HG03521 (cell line): Measurements from ENCODE around the gene TMTC2.

Experiments used
- ATAC-seq: cut with Tn5 transposase; IDR thresholded peaks from one replicate; pipeline ENCODE4 v1.9.1; 2021; ENCODE audit warnings: mild to moderate bottlenecking, moderate library complexity; ENCODE audit not compliant: unreplicated experiment

The TMTC2 gene

DNA sequence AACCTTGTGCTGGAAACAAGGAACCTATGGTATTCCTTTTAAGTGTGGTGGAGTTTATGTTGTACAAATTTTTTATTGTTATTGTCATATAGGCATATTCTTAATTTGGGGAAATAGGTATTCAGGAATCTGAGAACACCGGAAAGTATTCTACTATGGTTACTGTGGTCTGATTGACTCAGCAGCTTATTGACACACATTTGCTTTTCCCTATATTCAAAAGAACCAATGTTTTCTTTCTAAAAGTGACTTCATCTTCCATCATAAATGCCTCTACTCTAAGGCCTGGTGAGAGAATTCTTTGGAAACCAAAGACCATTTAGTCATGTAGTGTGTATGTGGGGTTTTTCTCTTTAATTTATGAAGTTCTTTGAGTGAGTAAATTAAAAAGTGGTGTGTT is 474.8 kb downstream of the TMTC2 start:
- ATAC-seq: no peak

DNA sequence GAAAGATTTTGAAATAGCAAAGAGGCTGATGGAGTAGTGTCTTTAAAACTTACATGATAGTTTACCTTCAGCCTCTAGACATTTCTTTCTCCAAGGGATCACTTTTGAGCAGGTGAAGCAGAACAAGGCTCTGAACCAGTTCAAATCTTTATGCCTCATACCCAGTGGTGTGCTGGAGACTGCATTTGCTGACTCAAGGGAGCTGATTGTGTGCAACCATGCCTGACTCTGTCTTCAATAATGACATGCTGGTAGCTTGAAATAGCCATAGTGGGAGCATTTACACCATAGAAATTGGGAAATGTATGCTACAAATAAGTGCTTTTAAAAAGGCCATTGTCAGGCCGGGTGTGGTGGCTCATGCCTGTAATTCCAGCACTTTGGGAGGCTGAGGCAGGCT is 482.0 kb downstream of the TMTC2 start:
- no peak for ATAC-seq

DNA sequence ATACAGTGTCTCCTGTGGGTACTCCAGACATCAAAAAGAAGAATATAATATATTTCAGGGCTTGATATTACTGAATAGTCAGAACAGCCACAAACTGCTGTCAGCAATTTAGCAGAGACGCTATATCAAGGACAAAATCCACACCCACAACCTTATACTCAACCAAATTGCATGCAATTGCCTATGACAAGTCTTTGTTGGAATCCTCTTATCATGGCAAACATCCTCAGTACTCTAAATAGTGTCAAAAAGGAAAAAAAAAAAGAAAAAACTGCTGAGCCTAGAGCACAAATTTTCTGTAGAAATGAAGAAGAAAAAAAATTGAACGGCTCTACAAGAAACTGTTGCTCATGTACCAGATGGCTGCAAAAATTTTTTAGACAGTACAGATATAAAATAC is 485.7 kb downstream of the TMTC2 start:
- ATAC-seq: no peak

DNA sequence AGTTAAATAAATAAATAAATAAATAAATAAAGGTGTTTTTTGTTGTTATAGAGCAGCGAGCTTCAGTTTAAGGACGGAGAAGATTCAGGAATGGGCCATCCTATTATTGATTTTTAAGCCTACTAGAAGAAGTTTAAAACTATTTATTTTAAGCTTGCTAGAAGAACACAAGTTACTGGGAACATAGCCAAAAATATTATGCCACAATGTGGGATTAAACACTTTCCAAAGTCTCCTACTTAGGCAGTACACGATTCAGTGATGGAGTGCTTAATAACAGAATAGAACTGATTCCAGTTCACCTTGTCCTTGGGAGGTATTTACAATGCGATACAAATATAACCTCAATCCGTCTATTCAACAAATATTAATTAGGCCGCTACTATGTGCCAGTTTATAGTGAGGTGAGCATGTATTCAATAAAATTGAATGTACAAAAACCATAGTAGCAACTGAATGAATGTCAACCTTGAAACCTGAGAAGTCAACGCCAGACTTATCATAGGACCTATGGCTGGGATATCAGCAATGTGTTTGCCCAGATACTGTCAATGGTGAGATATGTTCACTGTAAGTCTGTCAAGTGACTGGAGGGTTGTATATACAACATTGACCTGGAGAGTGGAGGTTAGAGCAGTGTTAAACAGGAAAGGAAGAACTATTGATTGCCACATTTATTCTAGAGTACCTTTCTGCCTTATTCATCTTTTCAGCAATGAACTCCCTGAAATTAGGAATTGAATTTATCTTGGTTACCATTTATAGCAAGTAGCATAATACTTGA is 486.4 kb downstream of the TMTC2 start:
- ATAC-seq: no peak

DNA sequence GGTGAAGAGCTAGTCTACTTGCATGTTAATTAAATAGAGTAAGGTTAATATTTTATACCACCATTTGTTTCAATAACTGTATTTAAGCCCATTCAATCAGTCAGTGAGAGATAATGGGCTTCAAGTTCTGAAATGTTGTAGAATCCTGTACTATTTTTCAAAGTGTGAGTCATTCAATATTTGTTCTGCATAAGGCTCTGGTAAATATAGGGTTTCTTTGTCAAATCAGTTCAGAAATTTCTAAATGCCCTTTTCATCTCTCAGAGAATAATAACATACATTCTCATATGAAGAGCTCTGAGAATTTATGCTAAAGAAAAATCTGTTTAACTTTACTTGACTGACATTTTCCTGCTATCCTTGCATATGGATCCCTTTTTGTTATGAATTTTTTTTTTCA is 493.3 kb downstream of the TMTC2 start:
- no peak for ATAC-seq

DNA sequence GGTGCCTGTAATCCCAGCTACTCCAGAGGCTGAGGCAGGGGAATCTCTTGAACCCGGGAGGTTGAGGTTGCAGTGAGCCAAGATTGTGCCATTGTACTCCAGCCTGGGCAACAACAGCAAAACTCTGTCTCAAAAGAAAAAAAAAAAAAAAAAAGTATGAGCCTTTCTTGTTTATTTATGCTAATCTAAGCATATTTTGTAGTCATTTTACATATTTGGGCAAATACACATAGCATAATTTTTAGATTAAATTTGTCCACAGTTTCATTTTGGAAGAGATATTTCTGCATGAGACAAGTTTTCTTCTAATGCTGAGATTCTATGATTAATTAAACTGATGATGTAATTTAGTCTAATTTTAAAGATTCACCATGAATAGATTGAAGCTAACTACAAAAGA is 494.4 kb downstream of the TMTC2 start:
- no peak for ATAC-seq

DNA sequence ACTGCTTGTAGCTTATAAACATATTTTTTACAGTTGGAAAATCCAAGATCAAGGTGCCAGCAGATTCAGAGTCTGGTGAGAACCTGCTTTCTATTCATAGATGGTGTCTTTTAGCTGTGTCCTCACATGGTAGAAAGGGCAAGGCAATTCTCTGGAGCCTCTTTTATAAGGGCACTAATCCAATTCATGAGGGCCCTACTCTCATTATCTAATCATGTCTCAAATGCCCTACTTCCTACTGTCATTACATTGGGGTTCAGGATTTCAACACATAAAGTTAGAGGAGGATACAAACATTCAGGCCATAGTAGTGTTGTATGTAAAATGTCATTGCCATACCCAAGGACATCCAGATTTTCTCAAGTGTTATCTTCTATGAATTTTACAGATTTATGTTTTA is 496.4 kb downstream of the TMTC2 start:
- no peak for ATAC-seq
